GM12878 (cell line): ENCODE data around the gene INF2.

Source experiments
- BHLHE40 ChIP-seq, 2 experiments: fragments of 450-650 bp in 1 of 2; IDR thresholded peaks; 2 replicates each; pipeline ENCODE4 v1.6.1; 2011 to 2017; ENCODE audit warnings: low read depth in 2 of 2, borderline replicate concordance in 1 of 2, improper control_type of control experiment in 1 of 2, low read length in 1 of 2, mild to moderate bottlenecking in 1 of 2
- CREB1 ChIP-seq: IDR thresholded peaks from 2 replicates; pipeline ENCODE4 v1.6.1; 2012; ENCODE audit warnings: low read depth, mild to moderate bottlenecking, inconsistent platforms
- NFYA ChIP-seq: IDR thresholded peaks from 2 replicates; pipeline ENCODE4 v1.6.1; 2011; ENCODE audit warnings: low read depth, mild to moderate bottlenecking, low read length, improper control_type of control experiment, borderline replicate concordance
- SP1 ChIP-seq: IDR thresholded peaks from one replicate; pipeline ENCODE4 v1.6.1; 2011; ENCODE audit warnings: low read depth, low read length
- TF ChIP-seq, protein P1 (sequence below): fragments of 450-650 bp; IDR thresholded peaks from 2 replicates; pipeline ENCODE4 v1.6.1; 2018; ENCODE audit warnings: mild to moderate bottlenecking, low read depth, moderate library complexity; ENCODE audit not compliant: partially characterized antibody
- TF ChIP-seq, protein P2 (sequence below): IDR thresholded peaks from 2 replicates; pipeline ENCODE4 v1.6.1; 2012; ENCODE audit warnings: low read depth, low read length, improper control_type of control experiment
- TF ChIP-seq, protein P3 (sequence below), 3 experiments: IDR thresholded peaks in 2 of 3; conservative IDR thresholded peaks in 1 of 3; 2 replicates each; pipeline ENCODE4 v1.5.1; 2011; ENCODE audit warnings: low read depth in 3 of 3, low read length in 3 of 3, mild to moderate bottlenecking in 3 of 3, control low read depth in 2 of 3, moderate library complexity in 2 of 3, inconsistent platforms in 1 of 3, mixed read lengths in 1 of 3; ENCODE audit not compliant: control insufficient read depth in 2 of 3, insufficient read depth in 1 of 3; ENCODE audit errors: extremely low read depth in 1 of 3

DNA sequence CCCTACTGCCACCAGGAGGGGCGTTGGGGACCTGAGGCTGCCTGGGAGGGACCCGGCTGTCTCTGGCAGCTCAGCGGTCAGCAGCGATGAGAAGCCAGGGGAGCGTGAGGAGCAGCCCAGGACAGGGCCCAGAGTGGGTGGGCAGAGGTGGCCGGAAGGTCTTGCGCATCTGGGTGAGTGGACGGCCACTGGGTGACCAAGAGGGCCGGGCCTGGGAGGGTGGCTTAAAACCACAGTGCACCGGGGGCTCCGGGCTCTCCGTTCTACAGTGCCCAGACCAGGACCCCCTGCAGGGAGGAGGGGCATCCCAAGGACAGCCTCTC, 10.0 kb downstream of the INF2 start:
- TF ChIP-seq CREB1 (no peak), BHLHE40 (IDR thresholded peaks at IDR 0.05; ENCODE audit: borderline replicate concordance in 1 of 2, low read depth in 2 of 2, low read length in 1 of 2) (no peak), NFYA (no peak), SP1 (no peak)
- TF ChIP-seq, protein P1, sequence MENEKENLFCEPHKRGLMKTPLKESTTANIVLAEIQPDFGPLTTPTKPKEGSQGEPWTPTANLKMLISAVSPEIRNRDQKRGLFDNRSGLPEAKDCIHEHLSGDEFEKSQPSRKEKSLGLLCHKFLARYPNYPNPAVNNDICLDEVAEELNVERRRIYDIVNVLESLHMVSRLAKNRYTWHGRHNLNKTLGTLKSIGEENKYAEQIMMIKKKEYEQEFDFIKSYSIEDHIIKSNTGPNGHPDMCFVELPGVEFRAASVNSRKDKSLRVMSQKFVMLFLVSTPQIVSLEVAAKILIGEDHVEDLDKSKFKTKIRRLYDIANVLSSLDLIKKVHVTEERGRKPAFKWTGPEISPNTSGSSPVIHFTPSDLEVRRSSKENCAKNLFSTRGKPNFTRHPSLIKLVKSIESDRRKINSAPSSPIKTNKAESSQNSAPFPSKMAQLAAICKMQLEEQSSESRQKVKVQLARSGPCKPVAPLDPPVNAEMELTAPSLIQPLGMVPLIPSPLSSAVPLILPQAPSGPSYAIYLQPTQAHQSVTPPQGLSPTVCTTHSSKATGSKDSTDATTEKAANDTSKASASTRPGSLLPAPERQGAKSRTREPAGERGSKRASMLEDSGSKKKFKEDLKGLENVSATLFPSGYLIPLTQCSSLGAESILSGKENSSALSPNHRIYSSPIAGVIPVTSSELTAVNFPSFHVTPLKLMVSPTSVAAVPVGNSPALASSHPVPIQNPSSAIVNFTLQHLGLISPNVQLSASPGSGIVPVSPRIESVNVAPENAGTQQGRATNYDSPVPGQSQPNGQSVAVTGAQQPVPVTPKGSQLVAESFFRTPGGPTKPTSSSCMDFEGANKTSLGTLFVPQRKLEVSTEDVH = no peak
- TF ChIP-seq, protein P2, sequence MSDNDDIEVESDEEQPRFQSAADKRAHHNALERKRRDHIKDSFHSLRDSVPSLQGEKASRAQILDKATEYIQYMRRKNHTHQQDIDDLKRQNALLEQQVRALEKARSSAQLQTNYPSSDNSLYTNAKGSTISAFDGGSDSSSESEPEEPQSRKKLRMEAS = no peak
- TF ChIP-seq, protein P3, sequence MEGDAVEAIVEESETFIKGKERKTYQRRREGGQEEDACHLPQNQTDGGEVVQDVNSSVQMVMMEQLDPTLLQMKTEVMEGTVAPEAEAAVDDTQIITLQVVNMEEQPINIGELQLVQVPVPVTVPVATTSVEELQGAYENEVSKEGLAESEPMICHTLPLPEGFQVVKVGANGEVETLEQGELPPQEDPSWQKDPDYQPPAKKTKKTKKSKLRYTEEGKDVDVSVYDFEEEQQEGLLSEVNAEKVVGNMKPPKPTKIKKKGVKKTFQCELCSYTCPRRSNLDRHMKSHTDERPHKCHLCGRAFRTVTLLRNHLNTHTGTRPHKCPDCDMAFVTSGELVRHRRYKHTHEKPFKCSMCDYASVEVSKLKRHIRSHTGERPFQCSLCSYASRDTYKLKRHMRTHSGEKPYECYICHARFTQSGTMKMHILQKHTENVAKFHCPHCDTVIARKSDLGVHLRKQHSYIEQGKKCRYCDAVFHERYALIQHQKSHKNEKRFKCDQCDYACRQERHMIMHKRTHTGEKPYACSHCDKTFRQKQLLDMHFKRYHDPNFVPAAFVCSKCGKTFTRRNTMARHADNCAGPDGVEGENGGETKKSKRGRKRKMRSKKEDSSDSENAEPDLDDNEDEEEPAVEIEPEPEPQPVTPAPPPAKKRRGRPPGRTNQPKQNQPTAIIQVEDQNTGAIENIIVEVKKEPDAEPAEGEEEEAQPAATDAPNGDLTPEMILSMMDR (IDR thresholded peaks at IDR 0.05 in 2 of 3, conservative IDR thresholded peaks at IDR 0.05 in 1 of 3; ENCODE audit: control insufficient read depth in 2 of 3, extremely low read depth in 1 of 3, insufficient read depth in 1 of 3, low read depth in 3 of 3, low read length in 3 of 3) = no peak
